Parathyroid adenoma (tissue), 2 donors: ENCODE measurements around the gene ETS1.
"Not testable (repeated sequence)": the region's sequence is repeated elsewhere in the genome, so short reads cannot be mapped to it uniquely, and the experiment has no call there.

Experiments used
- H2AFZ ChIP-seq: fragments of 300-600 bp; sonication (generic); one replicate; pipeline ENCODE4 v1.7.0; 2017; ENCODE audit warnings: antibody characterized with exemption, mild to moderate bottlenecking
- H3K27ac ChIP-seq: fragments of 300-600 bp; sonication (generic); one replicate; pipeline ENCODE4 v1.7.0; 2017
- H3K27me3 ChIP-seq: fragments of 300-600 bp; sonication (generic); one replicate; pipeline ENCODE4 v1.7.0; 2017; ENCODE audit warnings: low read length; ENCODE audit not compliant: control insufficient read depth, insufficient read depth
- H3K36me3 ChIP-seq: fragments of 300-600 bp; sonication (generic); one replicate; pipeline ENCODE4 v1.7.0; 2017; ENCODE audit warnings: low read length; ENCODE audit not compliant: control insufficient read depth, insufficient read depth
- H3K4me1 ChIP-seq: fragments of 300-600 bp; sonication (generic); one replicate; pipeline ENCODE4 v1.7.0; 2017; ENCODE audit warnings: control low read depth
- H3K4me2 ChIP-seq: fragments of 300-600 bp; sonication (generic); one replicate; pipeline ENCODE4 v1.7.0; 2017; ENCODE audit warnings: low read length
- H3K4me3 ChIP-seq: fragments of 300-600 bp; sonication (generic); one replicate; pipeline ENCODE4 v1.7.0; 2017; ENCODE audit warnings: low read depth, low read length
- H3K79me2 ChIP-seq: fragments of 300-600 bp; sonication (generic); one replicate; pipeline ENCODE4 v1.7.0; 2017; ENCODE audit warnings: control low read depth
- H3K9ac ChIP-seq: fragments of 300-600 bp; sonication (generic); one replicate; pipeline ENCODE4 v1.7.0; 2017; ENCODE audit warnings: mild to moderate bottlenecking
- H3K9me3 ChIP-seq: fragments of 300-600 bp; sonication (generic); one replicate; pipeline ENCODE4 v1.7.0; 2017; ENCODE audit warnings: low read length; ENCODE audit not compliant: control insufficient read depth
- TF ChIP-seq, protein P1 (sequence below): fragments of 300-600 bp; sonication (generic); IDR thresholded peaks from one replicate; pipeline ENCODE4 v1.7.0; 2017; ENCODE audit warnings: antibody characterized with exemption, mild to moderate bottlenecking
- donor health status: primary hyperparathyroidism.

Gene ETS1

DNA sequence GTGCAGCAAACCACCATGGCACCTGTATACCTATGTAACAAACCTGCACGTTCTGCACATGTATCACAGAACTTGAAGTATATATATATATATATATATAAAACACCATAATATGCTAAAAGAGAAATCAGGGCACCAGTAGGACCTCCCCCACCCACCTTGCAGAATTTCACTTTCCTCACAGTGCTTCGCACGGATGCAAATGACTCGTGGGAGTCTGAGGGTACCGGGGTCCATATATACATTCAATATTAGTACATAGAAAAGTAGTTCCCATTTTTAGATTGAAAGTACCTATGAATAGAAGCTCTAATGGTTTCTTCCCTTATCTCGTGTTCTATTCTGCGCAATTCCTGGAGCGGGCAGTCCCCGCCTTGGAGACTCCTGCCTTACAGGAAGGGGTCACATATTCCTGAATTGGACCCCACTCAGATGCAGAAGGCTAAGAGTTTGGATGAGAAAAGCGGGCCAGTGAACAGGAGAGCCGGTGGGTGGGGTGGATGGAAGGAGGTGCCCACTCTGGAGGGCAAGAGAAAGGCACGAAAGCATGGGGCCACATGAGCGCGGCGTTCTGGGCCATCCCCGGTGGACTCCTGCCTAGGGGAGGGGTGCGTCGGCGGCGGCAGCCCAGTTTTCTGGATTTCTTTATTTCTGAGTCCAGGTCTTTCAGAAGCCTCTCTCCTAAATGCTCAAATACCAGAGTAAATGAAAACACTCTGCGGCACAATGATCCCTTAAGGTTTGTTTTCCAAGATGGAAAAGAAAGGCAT, 136.3 kb downstream of the ETS1 start:
- Histone ChIP-seq H3K36me3 (no peaks in the 10 kb centered on the region), H3K27ac (no peak overlapping the region), H3K9ac (no peak overlapping the region), H3K4me3 (no peak overlapping the region), H3K9me3 (no peaks in the 10 kb centered on the region), H2AFZ (no peak overlapping the region), H3K27me3 (no peaks in the 10 kb centered on the region), H3K79me2 (no peaks in the 10 kb centered on the region), H3K4me1 (no peaks in the 10 kb centered on the region), H3K4me2 (no peak overlapping the region)
- TF ChIP-seq, protein P1, sequence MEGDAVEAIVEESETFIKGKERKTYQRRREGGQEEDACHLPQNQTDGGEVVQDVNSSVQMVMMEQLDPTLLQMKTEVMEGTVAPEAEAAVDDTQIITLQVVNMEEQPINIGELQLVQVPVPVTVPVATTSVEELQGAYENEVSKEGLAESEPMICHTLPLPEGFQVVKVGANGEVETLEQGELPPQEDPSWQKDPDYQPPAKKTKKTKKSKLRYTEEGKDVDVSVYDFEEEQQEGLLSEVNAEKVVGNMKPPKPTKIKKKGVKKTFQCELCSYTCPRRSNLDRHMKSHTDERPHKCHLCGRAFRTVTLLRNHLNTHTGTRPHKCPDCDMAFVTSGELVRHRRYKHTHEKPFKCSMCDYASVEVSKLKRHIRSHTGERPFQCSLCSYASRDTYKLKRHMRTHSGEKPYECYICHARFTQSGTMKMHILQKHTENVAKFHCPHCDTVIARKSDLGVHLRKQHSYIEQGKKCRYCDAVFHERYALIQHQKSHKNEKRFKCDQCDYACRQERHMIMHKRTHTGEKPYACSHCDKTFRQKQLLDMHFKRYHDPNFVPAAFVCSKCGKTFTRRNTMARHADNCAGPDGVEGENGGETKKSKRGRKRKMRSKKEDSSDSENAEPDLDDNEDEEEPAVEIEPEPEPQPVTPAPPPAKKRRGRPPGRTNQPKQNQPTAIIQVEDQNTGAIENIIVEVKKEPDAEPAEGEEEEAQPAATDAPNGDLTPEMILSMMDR, result no peak

- not testable (repeated sequence) for H3K27me3 ChIP-seq, H2AFZ ChIP-seq, H3K27ac ChIP-seq, H3K4me3 ChIP-seq, H3K9me3 ChIP-seq, H3K36me3 ChIP-seq, H3K9ac ChIP-seq, H3K4me2 ChIP-seq, H3K79me2 ChIP-seq, H3K4me1 ChIP-seq
Observed at GRCh38 chr11:128450425-128450824, 136.9 kb downstream of the ETS1 start.

DNA sequence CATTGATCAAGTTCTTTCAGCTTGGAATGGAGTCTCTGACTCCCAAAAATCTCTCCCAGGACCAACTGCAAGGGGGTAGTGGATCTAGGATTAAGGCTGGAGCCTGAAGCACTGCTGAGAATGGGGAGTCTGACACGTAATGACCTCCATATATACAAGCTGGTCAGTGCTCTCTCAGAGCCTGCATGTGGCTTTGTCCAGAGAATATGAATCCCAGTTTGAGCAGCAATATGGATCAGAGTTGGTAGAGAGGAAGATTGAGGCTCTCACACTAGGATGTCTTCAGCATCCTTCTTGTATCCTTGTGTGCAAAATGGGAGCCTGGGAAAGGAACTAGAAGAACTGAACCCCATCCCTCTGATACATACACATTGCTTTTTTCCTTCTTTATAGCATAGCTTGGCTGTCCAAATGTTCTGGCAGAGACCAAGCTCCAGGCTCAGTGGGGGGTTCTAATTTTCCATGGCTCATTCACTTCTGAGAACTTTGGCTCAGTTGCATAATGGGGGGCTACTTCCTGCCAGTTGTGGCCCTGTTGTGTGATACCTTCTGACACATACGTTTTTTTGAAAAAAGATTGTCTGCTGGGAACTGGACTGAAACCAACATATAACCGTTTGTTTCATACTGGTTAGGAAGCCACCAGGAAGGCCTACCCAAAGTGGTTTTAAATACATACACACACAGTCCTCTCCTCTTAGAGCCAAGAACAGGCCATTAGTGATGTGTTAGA, 138.2 kb downstream of the ETS1 start:
- no peaks in the 10 kb centered on the region for H3K79me2 ChIP-seq
- no peak overlapping the region for H2AFZ ChIP-seq
- H3K4me3 ChIP-seq, result no peak overlapping the region
- no peak overlapping the region for H3K9ac ChIP-seq
- TF ChIP-seq, protein P1, result no peak
- H3K27me3 ChIP-seq, result no peaks in the 10 kb centered on the region
- no peak overlapping the region for H3K4me2 ChIP-seq
- no peaks in the 10 kb centered on the region for H3K4me1 ChIP-seq
- H3K9me3 ChIP-seq, result no peaks in the 10 kb centered on the region
- H3K27ac ChIP-seq, result no peak overlapping the region
- H3K36me3 ChIP-seq, result no peaks in the 10 kb centered on the region

GRCh38 chr11:128448200-128448886, 139.0 kb downstream of the ETS1 start:
- Histone ChIP-seq H3K4me1 (no peaks in the 10 kb centered on the region), H3K4me2 (no peak overlapping the region), H2AFZ (no peak overlapping the region), H3K27ac (no peak overlapping the region), H3K4me3 (no peak overlapping the region), H3K79me2 (no peaks in the 10 kb centered on the region), H3K36me3 (no peaks in the 10 kb centered on the region), H3K27me3 (no peaks in the 10 kb centered on the region), H3K9me3 (no peaks in the 10 kb centered on the region), H3K9ac (no peak overlapping the region)
- TF ChIP-seq, protein P1, result no peak

DNA sequence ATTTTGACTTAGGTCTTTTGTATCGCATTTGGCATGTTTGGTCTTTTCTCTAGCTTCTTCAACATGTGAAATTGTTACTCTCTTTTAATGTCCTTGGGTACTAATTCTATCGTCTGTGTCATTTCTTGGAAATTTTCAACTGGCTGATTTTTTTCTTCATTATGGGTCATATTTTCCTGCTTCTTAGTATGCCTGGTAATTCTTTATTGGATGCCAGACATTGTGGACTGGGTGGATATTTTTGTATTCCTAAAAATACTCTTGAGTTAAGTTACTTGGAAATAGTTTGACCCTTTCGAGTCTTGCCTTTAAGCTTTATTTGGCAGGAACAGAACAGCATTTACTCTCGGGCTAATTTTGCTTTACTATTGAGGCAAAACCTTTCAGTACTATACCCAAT, 140.1 kb downstream of the ETS1 start:
- no peaks in the 10 kb centered on the region for H3K79me2 ChIP-seq
- H3K27ac ChIP-seq, result no peak overlapping the region
- H3K4me2 ChIP-seq, result no peak overlapping the region
- H3K4me3 ChIP-seq, result no peak overlapping the region
- no peaks in the 10 kb centered on the region for H3K36me3 ChIP-seq
- no peaks in the 10 kb centered on the region for H3K27me3 ChIP-seq
- H3K9me3 ChIP-seq, result no peaks in the 10 kb centered on the region
- no peak overlapping the region for H3K9ac ChIP-seq
- H2AFZ ChIP-seq, result no peak overlapping the region
- TF ChIP-seq, protein P1, result no peak
- no peaks in the 10 kb centered on the region for H3K4me1 ChIP-seq

GRCh38 chr11:128445921-128446320, 141.4 kb downstream of the ETS1 start:
- H3K9ac ChIP-seq, H3K27ac ChIP-seq, H2AFZ ChIP-seq, H3K36me3 ChIP-seq, H3K9me3 ChIP-seq, H3K4me1 ChIP-seq, H3K4me2 ChIP-seq, H3K4me3 ChIP-seq, H3K27me3 ChIP-seq, H3K79me2 ChIP-seq: not testable (repeated sequence)
